GM12874 (cell line): ENCODE measurements around the gene C2CD5.
A peak's percentile ranks its signal among the peaks of the same experiment; 100 is the strongest.

Source experiments
- TF ChIP-seq, protein P1 (sequence below): IDR thresholded peaks from 2 replicates; pipeline ENCODE4 v1.5.1; 2011; ENCODE audit warnings: low read depth, mild to moderate bottlenecking, control low read depth, low read length, moderate library complexity; ENCODE audit not compliant: insufficient read depth

C2CD5 gene

DNA sequence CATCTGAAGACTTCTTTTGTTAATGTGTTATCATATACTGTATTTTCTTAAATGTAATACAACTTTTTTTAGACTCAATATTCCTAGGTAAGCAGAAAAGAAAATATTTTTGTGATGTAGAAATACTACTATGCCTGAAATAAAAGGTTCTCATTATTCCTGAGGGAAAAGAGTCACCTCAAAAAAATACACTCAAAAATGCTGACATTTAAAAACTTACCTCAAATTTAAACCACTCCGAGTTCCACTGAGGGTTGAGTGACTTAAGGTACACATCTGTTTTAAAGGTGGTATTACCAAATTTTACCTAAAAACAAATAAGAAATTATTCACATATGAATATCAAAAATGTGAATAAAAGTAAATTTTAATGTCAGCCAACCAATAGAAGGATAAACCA lies 9.3 kb downstream of the C2CD5 start:
- TF ChIP-seq, protein P1, sequence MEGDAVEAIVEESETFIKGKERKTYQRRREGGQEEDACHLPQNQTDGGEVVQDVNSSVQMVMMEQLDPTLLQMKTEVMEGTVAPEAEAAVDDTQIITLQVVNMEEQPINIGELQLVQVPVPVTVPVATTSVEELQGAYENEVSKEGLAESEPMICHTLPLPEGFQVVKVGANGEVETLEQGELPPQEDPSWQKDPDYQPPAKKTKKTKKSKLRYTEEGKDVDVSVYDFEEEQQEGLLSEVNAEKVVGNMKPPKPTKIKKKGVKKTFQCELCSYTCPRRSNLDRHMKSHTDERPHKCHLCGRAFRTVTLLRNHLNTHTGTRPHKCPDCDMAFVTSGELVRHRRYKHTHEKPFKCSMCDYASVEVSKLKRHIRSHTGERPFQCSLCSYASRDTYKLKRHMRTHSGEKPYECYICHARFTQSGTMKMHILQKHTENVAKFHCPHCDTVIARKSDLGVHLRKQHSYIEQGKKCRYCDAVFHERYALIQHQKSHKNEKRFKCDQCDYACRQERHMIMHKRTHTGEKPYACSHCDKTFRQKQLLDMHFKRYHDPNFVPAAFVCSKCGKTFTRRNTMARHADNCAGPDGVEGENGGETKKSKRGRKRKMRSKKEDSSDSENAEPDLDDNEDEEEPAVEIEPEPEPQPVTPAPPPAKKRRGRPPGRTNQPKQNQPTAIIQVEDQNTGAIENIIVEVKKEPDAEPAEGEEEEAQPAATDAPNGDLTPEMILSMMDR = no peak

DNA sequence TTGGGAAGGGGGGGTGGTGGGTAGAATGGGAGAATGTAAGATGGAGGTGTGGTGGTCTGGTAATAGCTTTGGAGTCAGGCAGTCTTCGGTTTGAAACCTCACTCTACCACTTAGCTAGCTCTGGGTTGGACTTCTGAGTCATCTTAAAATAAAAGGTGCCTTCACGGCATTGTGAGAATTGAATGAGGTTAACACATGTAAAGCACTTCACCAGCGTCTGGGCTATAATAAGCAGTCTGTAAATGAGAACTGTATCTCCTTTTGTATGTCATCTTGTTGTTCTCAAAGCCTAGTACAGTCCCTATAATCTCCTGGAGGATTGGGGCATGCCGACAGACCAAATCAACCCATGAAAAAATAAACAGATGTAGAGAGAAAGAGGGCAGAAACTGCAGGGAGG lies 11.2 kb downstream of the C2CD5 start:
- TF ChIP-seq, protein P1 = no peak

DNA sequence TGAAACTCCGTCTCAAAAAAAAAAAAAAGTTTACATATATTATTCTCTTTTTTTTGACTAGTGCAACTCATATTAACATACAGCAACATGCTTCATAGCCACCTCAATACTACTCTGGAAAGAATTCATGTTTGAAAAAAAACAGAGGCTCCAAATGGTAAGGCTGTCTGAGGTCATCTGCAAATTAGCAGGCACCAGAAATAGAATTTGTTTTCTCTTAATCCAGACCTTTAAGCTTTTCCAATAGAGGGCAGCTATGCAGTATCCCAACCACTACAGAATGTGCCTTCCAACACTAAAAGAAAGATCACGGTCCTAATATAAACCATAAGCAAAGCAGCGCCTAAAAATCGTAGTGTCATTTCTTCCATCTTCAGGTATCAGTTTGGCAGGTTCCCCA lies 12.0 kb downstream of the C2CD5 start:
- TF ChIP-seq, protein P1 = no peak

DNA sequence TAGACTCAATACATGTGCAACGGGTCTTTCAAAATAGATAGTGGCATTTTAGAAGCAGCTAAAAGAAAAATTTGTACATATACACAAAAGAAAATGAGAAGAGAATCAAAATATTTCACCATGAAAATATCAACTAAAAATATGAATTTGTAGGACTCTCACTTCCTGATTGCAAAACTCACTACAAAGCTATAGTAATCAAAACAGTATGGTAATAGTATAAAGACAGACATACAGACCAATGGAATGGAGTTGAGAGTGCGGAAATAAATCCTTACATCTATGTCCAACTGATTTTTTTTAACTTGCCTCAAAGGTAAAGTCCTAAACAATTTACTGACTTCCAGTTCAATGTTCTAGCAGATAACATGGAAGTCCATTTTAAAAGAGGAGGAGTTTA lies 13.1 kb downstream of the C2CD5 start:
- TF ChIP-seq, protein P1 = no peak

GRCh38 chr12:22529281-22530060 lies 14.9 kb downstream of the C2CD5 start:
- TF ChIP-seq, protein P1 = peak; percentile 20; the same call in 1 of the 2 replicates

DNA sequence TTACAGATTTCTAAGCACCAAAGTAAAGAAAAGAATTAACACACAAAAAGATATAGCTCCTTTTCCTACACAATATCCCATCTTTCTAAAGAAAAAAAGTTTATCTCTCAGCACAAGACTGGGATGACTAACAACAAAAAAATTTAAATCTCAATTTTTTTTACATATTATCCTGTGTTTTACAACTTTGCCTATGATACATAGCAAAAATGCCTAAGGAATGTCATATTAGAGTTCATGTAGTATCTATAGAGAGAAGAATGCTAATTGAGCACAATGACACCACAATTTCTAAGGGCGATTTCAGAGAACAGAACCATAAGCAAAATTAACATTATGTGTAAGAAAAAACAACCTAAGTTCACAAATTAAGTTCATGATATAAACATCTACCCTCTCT lies 16.3 kb downstream of the C2CD5 start:
- TF ChIP-seq, protein P1 = no peak

DNA sequence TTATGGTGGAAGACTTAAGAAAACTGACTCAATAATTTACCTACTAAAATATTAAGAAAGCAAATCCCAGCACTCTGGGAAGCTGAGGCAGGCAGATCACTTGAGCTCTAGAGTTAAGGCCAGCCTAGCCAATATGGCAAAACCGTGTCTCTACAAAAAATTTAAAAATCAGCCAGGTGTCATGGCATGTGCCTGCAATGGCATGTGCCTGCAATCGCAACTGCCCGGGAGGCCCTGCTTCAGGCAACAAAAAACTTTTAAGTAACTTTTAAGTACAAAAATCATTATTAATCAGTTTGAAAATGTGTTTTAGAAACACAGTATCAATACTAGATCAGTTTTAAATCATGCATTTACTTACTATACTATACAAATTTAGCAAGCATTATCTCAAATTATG lies 17.5 kb downstream of the C2CD5 start:
- TF ChIP-seq, protein P1 = no peak
